ENCODE data around the gene UCK2.
A peak's percentile ranks its signal among the peaks of the same experiment; 100 is the strongest.
"Not testable (repeated sequence)": the region's sequence is repeated elsewhere in the genome, so short reads cannot be mapped to it uniquely, and the experiment has no call there.

Gene UCK2

DNA sequence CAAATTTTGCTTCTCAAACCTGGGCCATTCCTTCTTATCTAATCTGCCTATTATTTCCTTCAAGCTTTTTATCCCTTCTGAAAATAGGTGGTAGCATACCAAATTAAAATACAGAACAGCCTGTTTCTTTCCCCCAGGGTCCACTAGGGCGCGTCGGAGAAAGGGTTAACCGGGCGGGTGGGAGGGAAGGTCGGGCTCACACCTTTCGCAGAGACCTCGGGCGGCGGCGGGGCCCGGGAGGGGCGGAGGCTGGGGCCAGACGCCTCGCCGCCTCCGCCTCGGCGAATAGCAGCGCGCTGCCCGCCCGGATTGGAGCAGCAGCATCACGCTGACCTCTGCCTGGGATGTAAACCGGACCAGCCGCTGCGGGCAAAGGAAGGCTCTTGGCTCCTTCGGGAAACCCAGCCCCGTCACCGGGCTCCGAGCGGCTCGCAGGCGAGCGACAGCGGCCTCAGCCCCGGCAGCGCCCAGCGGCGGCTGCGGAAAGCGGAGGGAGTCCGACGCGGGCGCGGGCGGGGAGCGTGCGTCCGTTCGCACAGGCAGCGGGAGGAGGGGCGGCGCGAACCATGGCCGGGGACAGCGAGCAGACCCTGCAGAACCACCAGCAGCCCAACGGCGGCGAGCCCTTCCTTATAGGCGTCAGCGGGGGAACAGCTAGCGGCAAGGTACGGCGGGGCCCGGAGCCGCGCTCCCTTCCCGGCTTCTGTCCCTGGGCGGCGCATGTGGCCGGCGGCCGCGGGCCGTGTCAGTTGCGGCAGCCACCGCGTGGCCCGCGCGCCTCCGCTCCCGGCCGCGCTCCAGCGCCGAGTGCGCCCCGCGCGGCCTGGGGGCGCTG is at the start of gene UCK2:
TSS of gene UCK2 (plus strand) at position 347 of the 835 bp plus-strand sequence. CDS start at position 567, 220 bp downstream.
- H3K27ac Mint-ChIP-seq, result peak within 1 kb of the TSS; percentile 90
- peak; percentile 43 to 67 for DNase-seq (ENCODE audit: low spot score in 2 of 2)
- ATAC-seq (ENCODE audit: low read depth), result peak; percentile 77
- H3K4me1 Mint-ChIP-seq, result peaks cover 13% of the 10 kb centered on the region
- H3K9me3 Mint-ChIP-seq, result peaks cover 2% of the 10 kb centered on the region
- no peaks in the 10 kb centered on the region for H3K36me3 Mint-ChIP-seq
- no peaks in the 10 kb centered on the region for H3K27me3 Mint-ChIP-seq
- H3K4me3 Mint-ChIP-seq, result peak within 1 kb of the TSS; percentile 91

DNA sequence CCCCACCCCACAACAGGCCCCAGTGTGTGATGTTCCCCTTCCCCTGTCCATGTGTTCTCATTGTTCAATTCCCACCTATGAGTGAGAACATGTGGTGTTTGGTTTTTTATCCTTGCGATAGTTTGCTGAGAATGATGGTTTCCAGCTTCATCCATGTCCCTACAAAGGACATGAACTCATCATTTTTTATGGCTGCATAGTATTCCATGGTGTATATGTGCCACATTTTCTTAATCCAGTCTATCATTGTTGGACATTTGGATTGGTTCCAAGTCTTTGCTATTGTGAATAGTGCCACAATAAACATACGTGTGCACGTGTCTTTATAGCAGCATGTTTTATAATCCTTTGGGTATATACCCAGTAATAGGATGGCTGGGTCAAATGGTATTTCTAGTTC is 49.2 kb upstream of the UCK2 start:
- not testable (repeated sequence) for ATAC-seq (ENCODE audit: low read depth); H3K27me3 Mint-ChIP-seq; H3K9me3 Mint-ChIP-seq; H3K4me3 Mint-ChIP-seq; DNase-seq (ENCODE audit: low spot score in 2 of 2); H3K36me3 Mint-ChIP-seq; H3K27ac Mint-ChIP-seq; H3K4me1 Mint-ChIP-seq

DNA sequence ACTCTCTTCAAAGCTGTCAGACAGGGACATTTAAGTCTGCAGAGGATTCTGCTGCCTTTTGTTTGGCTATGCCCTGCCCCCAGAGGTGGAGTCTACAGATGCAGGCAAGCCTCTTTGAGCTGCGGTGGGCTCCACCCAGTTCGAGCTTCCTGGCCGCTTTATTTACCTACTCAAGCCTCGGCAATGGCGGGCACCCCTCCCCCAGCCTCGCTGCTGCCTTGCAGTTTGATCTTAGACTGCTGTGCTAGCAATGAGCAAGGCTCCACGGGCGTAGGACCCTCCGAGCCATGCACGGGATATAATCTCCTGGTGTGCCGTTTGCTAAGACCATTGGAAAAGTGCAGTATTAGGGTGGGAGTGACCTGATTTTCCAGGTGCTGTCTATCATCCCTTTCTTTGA is 43.9 kb upstream of the UCK2 start:
- not testable (repeated sequence) for H3K4me3 Mint-ChIP-seq; ATAC-seq (ENCODE audit: low read depth); DNase-seq (ENCODE audit: low spot score in 2 of 2); H3K27ac Mint-ChIP-seq; H3K36me3 Mint-ChIP-seq; H3K9me3 Mint-ChIP-seq; H3K4me1 Mint-ChIP-seq; H3K27me3 Mint-ChIP-seq

DNA sequence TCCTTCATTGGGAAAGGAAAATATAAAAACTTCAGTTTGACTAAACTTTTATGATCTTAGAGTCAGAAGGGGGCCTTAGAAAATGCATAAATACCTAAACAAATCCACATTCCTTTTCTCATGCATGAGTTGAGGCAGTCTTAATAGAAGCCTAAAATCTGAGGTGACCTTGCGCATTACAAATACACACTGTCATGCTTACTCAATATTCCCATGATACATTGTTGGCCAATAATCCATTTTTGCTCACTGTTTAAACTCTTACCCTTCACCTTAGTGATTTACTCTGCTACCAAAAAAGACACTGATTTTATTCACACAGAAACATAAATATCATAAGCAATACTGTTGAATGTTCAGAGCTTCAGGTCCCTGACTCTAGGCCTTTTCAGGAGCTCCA is 39.7 kb upstream of the UCK2 start:
- Mint-ChIP-seq H3K27me3 (peaks cover 4% of the 10 kb centered on the region), H3K9me3 (no peaks in the 10 kb centered on the region), H3K36me3 (peaks cover 5% of the 10 kb centered on the region), H3K4me3 (no peak overlapping the region), H3K27ac (no peak overlapping the region), H3K4me1 (no peaks in the 10 kb centered on the region)
- no peak for ATAC-seq (ENCODE audit: low read depth)
- no peak for DNase-seq (ENCODE audit: low spot score in 2 of 2)

DNA sequence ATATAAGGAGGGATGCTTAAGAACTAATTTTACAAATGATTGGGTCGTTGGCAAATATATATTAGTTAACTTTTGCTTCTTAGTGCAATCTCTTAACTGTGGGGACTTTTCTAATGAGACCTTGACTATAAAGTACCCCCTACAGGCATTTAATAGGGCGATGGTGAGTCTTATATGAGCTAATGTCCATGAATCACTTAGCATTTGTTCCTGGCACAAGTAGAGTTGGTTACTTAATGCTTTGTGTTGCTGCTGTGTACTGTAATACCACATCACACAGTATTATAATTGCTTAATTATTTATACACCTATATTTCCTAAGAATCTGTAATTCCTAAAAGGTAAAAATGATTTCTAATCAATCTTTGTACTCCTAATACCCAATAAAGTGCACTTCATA is 33.5 kb upstream of the UCK2 start:
- DNase-seq (ENCODE audit: low spot score in 2 of 2), result no peak
- Mint-ChIP-seq H3K27ac (no peak overlapping the region), H3K9me3 (no peaks in the 10 kb centered on the region), H3K4me1 (no peaks in the 10 kb centered on the region), H3K27me3 (peaks cover 10% of the 10 kb centered on the region), H3K36me3 (no peaks in the 10 kb centered on the region), H3K4me3 (no peak overlapping the region)
- no peak for ATAC-seq (ENCODE audit: low read depth)

DNA sequence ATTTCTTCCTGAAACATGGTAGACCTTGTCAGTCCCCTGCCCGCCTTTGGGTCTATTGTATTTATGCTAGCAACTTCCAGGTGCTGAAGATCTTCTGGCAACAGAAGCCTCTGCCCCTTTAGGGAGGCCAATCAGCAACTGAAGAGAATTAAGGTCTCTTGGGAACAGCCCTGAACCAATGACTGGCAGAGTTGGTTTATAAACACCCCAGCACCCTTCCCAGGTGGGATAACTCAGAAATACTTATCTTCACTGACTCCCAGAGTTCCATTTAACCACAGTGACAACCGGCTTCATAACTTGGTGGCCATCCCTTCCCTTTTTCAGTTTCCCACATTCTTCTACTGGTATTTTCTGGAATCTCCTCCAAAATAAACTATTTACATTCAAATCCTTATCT is 31.5 kb upstream of the UCK2 start:
- no peak for ATAC-seq (ENCODE audit: low read depth)

DNA sequence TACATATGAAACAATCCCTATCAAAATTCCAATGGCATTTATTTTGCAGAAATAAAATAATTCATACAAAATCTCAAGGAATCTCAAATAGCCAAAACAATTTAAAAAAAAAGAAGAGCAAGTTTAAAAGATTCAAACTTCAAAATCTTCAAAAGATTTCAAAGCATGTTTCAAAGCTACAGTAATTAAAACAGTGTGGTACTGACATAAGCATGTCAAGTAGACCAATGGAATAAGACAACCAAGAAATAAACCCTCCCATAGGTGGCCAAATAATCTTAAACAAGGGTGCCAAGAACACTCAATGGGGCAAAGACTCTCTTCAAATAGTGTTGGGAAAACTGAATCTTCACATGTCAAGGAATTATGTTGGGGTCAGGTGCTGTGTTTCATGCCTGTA is 28.0 kb upstream of the UCK2 start:
- H3K27ac Mint-ChIP-seq, result no peak overlapping the region
- ATAC-seq (ENCODE audit: low read depth) (no peak), DNase-seq (ENCODE audit: low spot score in 2 of 2) (no peak)
- H3K27me3 Mint-ChIP-seq, result peaks cover 7% of the 10 kb centered on the region
- no peaks in the 10 kb centered on the region for H3K9me3 Mint-ChIP-seq
- no peaks in the 10 kb centered on the region for H3K4me1 Mint-ChIP-seq
- no peaks in the 10 kb centered on the region for H3K36me3 Mint-ChIP-seq
- no peak overlapping the region for H3K4me3 Mint-ChIP-seq

More for the DNA sequence above, 31.5 kb upstream of the UCK2 start:
- Mint-ChIP-seq H3K9me3 (no peaks in the 10 kb centered on the region), H3K4me3 (no peak overlapping the region), H3K4me1 (no peaks in the 10 kb centered on the region), H3K27me3 (peaks cover 11% of the 10 kb centered on the region), H3K27ac (no peak overlapping the region), H3K36me3 (no peaks in the 10 kb centered on the region)
- no peak for DNase-seq (ENCODE audit: low spot score in 2 of 2)

DNA sequence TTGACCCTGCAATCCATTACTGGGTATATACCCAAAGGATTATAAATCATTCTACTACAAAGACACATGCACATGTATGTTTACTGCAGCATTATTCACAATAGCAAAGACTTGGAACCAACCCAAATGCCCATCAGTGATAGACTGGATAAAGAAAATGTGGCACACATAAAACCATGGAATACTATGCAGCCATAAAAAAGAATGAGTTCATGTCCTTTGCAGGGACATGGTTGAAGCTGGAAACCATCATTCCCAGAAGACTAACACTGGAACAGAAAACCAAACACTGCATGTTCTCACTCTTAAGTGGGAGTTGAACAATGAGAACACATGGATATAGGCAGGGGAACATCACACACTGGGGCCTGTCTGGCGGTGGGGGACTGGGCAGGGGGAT is 22.9 kb upstream of the UCK2 start:
- ATAC-seq (ENCODE audit: low read depth); H3K4me1 Mint-ChIP-seq: not testable (repeated sequence)

DNA sequence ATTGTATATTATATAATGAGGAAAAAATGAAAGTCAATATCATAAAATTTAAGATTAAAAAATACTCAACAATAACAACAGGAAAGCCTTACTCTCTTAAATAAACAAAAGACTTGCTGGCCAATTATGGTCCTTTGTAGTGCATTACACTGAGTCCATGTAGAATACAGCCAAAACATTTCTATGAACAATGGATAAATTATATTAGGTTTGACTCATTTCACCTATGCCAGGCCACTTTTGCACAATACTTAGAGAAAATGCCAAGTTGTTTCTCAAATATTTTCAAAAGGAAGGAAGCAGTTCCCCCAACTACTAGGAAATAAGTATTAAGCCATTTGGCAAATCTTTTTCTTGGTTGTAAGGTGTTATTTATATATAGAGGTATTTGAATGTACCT is 19.8 kb upstream of the UCK2 start:
- peaks cover 5% of the 10 kb centered on the region for H3K27me3 Mint-ChIP-seq
- ATAC-seq (ENCODE audit: low read depth), result no peak
- H3K27ac Mint-ChIP-seq, result no peak overlapping the region
- H3K9me3 Mint-ChIP-seq, result no peaks in the 10 kb centered on the region
- no peaks in the 10 kb centered on the region for H3K4me1 Mint-ChIP-seq
- H3K36me3 Mint-ChIP-seq, result no peaks in the 10 kb centered on the region
- H3K4me3 Mint-ChIP-seq, result no peak overlapping the region
- DNase-seq (ENCODE audit: low spot score in 2 of 2), result no peak

More for the DNA sequence above, 22.9 kb upstream of the UCK2 start:
- not testable (repeated sequence) for H3K4me3 Mint-ChIP-seq; H3K27ac Mint-ChIP-seq; H3K36me3 Mint-ChIP-seq; H3K9me3 Mint-ChIP-seq; DNase-seq (ENCODE audit: low spot score in 2 of 2); H3K27me3 Mint-ChIP-seq

DNA sequence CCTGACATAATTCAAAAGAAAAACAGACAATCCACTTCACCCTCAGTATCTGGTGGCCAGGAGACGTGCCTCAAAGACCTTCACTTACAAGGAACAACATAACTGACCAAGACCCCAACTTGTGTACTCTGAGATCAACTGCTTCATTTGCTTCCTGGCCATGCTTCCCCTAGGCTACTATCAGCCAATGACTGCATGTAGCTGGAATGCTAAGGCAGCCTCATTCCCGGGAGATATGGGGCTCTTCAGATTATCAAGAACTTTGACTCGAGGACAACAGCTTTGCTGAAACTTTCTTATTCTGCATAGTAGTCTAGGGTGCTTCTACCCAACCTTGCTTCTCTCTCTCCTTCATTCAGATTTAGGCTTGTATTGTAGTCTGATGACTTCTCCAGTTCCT is 11.7 kb upstream of the UCK2 start:
- Mint-ChIP-seq H3K27ac (no peak overlapping the region), H3K27me3 (peaks cover 5% of the 10 kb centered on the region), H3K36me3 (peaks cover 2% of the 10 kb centered on the region), H3K4me1 (no peaks in the 10 kb centered on the region), H3K4me3 (no peak overlapping the region), H3K9me3 (no peaks in the 10 kb centered on the region)
- DNase-seq (ENCODE audit: low spot score in 2 of 2) (no peak), ATAC-seq (ENCODE audit: low read depth) (no peak)

DNA sequence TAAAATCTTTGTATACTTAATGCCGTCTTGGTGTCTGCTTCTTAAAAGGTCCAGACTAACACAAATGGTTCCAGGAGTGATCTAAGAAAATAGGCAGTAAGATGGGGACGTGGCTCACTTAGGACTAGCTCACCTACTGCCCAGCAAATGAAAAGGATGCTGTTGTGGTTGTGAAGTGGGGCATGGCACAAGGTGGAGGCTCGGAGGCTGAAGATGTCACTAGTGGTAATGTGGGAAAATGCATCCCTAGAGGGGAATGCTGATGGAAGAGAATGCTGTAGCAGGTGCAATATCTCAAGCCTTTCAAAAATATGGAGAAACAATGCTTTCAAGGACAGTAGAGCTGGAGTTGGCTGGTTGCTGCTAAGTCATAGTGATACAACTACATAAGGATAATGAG is 11.3 kb upstream of the UCK2 start:
- ATAC-seq (ENCODE audit: low read depth) (no peak), DNase-seq (ENCODE audit: low spot score in 2 of 2) (no peak)
- Mint-ChIP-seq H3K36me3 (peaks cover 2% of the 10 kb centered on the region), H3K27ac (no peak overlapping the region), H3K9me3 (no peaks in the 10 kb centered on the region), H3K4me3 (no peak overlapping the region), H3K27me3 (peaks cover 5% of the 10 kb centered on the region), H3K4me1 (no peaks in the 10 kb centered on the region)

DNA sequence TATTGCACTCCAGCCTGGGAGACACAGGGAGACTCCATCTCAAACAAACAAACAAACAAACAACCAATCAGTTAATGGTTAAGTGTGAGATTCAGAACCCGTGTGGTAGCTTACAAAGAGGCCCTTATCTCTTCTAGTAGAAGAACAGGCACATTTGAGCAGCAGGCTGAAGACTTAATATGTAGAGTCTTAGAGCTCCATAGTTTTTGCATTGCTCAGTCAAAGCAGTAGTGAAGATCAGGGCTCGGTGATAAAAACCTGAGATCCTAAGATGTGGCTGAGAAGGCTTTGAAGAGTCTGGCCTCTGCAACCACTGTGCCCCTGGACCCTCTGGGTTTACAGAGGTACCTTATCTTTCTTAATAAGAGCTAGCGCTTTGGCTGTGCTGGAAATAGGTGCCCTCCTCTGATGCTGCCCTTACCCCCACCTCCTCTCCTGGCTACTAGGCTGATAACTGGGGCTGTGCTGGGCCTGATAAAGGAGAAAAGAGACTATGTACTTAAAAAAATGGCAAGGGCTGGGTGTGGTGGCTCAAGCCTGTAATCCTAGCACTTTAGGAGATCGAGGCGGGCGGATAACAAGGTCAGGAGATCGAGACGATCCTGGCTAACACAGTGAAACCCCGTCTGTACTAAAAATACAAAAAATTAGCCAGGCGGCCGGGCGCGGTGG is 10.5 kb upstream of the UCK2 start:
- H3K4me3 Mint-ChIP-seq, result no peak overlapping the region
- H3K27ac Mint-ChIP-seq, result no peak overlapping the region
- H3K4me1 Mint-ChIP-seq, result no peaks in the 10 kb centered on the region
- peaks cover 2% of the 10 kb centered on the region for H3K36me3 Mint-ChIP-seq
- DNase-seq (ENCODE audit: low spot score in 2 of 2) (no peak), ATAC-seq (ENCODE audit: low read depth) (no peak)
- H3K9me3 Mint-ChIP-seq, result no peaks in the 10 kb centered on the region
- H3K27me3 Mint-ChIP-seq, result peaks cover 3% of the 10 kb centered on the region

DNA sequence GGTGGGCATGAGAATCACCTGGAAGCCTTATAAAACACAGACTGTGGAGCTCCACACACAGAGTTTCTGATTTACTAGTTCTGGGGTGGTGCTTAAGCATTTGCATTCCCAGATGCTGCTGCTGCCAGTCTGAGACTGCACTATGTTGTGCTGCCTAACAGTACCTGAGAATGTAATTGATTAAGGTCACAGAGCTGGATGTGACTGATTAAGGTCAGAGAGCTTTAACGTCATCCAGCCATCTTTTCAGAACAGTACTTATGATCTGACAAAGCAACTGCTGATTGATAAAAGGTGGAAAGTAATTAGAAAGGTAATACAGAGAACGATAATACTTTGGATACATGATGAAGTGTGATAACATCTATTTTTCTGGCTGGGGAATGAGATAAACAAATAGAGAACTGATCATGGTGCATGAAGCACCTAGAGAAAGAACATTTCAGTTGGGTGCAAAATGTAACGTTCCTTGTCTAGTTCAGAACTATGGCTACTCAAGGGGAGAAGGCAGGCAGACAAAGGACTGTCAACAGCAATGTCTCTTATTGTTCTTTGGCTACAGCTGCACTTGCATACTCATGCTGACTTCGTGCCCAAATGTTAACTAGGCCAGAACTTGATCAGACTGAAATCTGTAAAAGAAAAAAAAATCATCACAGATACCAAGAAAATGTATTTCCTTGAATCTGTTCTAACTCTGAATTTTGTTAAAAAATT is 3.7 kb upstream of the UCK2 start:
- no peaks in the 10 kb centered on the region for H3K36me3 Mint-ChIP-seq

DNA sequence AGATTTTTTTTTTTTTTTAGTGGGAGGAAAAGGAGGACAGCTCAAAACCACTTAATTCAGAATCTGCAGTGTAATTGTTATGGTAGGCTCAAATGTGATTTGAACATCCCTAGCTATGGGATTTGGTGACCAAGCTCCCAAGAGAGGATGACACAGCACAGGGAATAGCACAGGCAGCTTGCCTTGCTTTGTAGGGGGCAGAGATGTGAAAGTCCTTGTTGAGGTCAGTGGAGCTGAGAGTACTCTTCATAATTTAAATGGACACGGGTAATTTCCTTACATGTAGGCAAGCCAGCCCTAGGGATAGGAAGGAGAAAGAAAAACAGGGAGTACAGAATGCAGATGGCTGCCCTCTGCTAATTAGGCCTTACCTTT is 3.2 kb upstream of the UCK2 start:
- Mint-ChIP-seq H3K4me3 (no peak overlapping the region), H3K27ac (no peak overlapping the region), H3K4me1 (peaks cover 9% of the 10 kb centered on the region), H3K9me3 (no peaks in the 10 kb centered on the region), H3K36me3 (no peaks in the 10 kb centered on the region), H3K27me3 (no peaks in the 10 kb centered on the region)
- ATAC-seq (ENCODE audit: low read depth) (no peak), DNase-seq (ENCODE audit: low spot score in 2 of 2) (no peak)

More for the DNA sequence above, 3.7 kb upstream of the UCK2 start:
- Mint-ChIP-seq H3K4me1 (peaks cover 4% of the 10 kb centered on the region), H3K27ac (no peak overlapping the region), H3K4me3 (no peak overlapping the region), H3K27me3 (no peaks in the 10 kb centered on the region), H3K9me3 (no peaks in the 10 kb centered on the region)
- DNase-seq (ENCODE audit: low spot score in 2 of 2) (no peak), ATAC-seq (ENCODE audit: low read depth) (no peak)
